OCI-LY7 (cell line): ENCODE data around the gene SUCNR1.
"Not testable (repeated sequence)": the region's sequence is repeated elsewhere in the genome, so short reads cannot be mapped to it uniquely, and the experiment has no call there.

ENCODE experiments used
- CTCF ChIP-seq: fragments of 200-600 bp; sonication (generic); conservative IDR thresholded peaks from 2 replicates; pipeline ENCODE4 v1.5.1; 2014; ENCODE audit warnings: mild to moderate bottlenecking, antibody characterized with exemption, low read length, moderate library complexity, mixed read lengths
- EZH2phosphoT487 ChIP-seq: fragments of 200-600 bp; sonication (generic); IDR thresholded peaks from 2 replicates; pipeline ENCODE4 v1.6.1; 2018; ENCODE audit warnings: low read depth, borderline replicate concordance, mild to moderate bottlenecking, mixed run types, antibody characterized with exemption, low read length, moderate library complexity, mixed read lengths

GRCh38 chr3:151887450-151888211, 14.2 kb downstream of the SUCNR1 start:
- not testable (repeated sequence) for TF ChIP-seq EZH2phosphoT487, CTCF
